PFSK-1 (cell line): ENCODE results near the gene TXLNG.

Experiments
- FOXP2 ChIP-seq: optimal IDR thresholded peaks from 2 replicates; pipeline ENCODE3; 2011; ENCODE audit warnings: borderline replicate concordance, control low read depth, inconsistent platforms; ENCODE audit not compliant: insufficient read depth; ENCODE audit errors: extremely low read length, extremely low read depth
- TF ChIP-seq, protein P1 (sequence below), 2 experiments: IDR thresholded peaks; 2 replicates each; pipeline versions ENCODE4 v1.6.1 to v1.8.0; 2011 to 2012; ENCODE audit warnings: low read depth in 2 of 2, low read length in 2 of 2, control low read depth in 1 of 2, inconsistent platforms in 1 of 2, mild to moderate bottlenecking in 1 of 2, moderate library complexity in 1 of 2; ENCODE audit not compliant: insufficient read depth in 1 of 2

DNA sequence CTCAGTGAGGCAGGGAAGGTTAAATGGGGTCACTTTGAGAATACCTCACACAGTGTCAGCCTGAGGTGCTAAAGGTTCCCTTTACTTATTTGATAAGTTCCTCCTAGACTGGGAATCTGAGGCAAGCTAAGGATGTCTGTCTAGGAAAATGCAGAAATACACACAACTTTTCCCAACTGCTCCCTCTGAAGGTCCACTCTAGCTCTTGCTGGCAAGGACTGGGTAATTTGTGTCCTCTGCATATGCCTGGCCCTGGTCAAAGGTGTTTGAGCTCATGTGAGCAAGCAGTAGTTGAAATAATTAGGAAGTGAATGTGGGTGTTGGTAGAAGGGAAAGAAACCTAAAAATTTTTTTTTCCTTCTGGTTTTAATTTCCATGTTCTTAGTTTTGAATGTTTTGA is 21.3 kb downstream of the TXLNG start:
- TF ChIP-seq, protein P1, sequence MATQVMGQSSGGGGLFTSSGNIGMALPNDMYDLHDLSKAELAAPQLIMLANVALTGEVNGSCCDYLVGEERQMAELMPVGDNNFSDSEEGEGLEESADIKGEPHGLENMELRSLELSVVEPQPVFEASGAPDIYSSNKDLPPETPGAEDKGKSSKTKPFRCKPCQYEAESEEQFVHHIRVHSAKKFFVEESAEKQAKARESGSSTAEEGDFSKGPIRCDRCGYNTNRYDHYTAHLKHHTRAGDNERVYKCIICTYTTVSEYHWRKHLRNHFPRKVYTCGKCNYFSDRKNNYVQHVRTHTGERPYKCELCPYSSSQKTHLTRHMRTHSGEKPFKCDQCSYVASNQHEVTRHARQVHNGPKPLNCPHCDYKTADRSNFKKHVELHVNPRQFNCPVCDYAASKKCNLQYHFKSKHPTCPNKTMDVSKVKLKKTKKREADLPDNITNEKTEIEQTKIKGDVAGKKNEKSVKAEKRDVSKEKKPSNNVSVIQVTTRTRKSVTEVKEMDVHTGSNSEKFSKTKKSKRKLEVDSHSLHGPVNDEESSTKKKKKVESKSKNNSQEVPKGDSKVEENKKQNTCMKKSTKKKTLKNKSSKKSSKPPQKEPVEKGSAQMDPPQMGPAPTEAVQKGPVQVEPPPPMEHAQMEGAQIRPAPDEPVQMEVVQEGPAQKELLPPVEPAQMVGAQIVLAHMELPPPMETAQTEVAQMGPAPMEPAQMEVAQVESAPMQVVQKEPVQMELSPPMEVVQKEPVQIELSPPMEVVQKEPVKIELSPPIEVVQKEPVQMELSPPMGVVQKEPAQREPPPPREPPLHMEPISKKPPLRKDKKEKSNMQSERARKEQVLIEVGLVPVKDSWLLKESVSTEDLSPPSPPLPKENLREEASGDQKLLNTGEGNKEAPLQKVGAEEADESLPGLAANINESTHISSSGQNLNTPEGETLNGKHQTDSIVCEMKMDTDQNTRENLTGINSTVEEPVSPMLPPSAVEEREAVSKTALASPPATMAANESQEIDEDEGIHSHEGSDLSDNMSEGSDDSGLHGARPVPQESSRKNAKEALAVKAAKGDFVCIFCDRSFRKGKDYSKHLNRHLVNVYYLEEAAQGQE (IDR thresholded peaks at IDR 0.05; ENCODE audit: insufficient read depth in 1 of 2, low read depth in 2 of 2, low read length in 2 of 2), result no peak
- TF ChIP-seq FOXP2, result no peak
